ENCODE measurements around the gene PPP1R26.
"Not testable (repeated sequence)": the region's sequence is repeated elsewhere in the genome, so short reads cannot be mapped to it uniquely, and the experiment has no call there.

PPP1R26 gene

DNA sequence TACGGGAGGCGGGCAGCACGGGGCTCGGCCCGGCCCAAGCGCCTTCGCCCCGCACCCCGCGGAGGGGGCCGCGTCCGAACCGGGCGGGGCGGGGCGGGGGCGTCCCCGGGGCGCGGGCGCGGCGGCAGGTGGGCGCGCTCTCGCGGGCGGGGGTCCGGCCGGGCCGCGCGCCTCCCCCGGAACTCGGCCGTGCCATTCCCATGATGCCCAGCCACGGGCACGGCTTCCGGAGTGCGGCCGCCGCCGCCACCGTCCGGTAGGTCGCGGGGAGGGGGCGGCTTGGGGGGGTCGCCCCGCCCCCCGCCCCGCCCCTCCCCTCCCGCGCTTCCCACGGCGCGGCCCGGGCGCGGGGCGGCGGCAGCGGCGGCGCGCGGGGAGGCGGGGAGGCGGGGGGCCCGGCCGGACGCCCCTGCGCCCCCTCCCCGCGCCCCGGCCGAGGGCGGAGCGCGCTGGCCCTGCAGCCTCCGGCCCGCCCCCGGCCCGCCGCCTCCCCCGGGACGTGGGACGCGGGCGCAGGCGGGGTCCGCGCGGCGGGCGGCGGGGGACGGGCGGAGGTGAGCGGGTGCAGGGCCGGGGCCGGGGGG, at the start of gene PPP1R26:
PPP1R26 (plus strand) TSS at position 314 of the 584 bp plus-strand sequence. CDS start 4,729 bp downstream, outside the sequence.
- DNase-seq (ENCODE audit: low spot score), result no peak

GRCh38 chr9:135437259-135437658, 42.3 kb upstream of the PPP1R26 start:
- no peak for DNase-seq (ENCODE audit: low spot score)

DNA sequence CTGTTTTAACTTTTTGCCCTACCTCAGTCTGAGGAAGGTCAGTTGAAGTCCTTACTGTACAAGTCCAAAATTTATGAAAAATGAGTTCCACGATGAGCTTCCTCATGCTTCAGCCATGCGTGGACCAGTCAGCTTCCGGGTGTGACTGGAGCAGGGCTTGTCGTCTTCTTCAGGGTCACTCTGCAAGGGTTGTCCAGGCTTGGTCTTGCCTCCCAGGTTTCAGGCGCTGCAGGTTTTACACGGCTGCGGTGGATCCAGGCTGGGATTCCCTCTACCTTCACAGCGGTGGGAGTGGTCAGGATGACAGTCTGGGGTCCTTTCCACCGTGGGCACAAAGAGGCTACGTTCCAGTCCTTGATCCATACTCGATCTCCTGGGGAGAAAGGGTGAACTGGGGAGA, 41.9 kb upstream of the PPP1R26 start:
- DNase-seq (ENCODE audit: low spot score), result not testable (repeated sequence)

DNA sequence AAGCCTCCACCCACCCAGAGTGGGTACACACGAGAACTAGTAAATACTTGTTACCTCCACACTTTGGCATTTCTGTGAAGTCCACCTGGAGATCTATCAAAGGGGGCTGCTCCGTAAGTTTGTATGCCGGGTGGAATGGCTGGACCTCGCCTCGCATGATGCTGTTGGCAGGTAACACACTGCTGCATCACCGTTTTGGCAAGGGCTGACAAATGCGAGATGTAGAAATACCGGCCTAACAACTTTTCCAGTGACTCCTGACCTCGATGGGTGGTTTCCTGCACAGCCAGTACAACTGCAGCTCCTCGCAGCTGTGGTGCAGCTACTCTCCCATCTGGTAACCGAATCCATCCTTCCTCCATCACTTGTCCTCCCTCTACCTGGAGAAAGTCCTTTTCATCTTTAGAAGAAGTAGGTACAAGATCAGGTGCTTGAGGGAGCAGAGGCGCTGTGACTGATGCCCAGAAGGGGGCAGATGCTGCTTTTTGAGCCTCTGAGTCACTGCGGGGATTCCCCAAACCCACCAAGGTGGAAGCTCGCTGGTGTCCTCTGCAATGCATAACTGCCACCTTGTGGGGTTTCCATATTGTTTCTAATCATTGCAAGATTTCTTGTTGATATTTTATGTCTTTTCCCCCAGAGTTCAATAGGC, 40.9 kb upstream of the PPP1R26 start:
- not testable (repeated sequence) for DNase-seq (ENCODE audit: low spot score)

DNA sequence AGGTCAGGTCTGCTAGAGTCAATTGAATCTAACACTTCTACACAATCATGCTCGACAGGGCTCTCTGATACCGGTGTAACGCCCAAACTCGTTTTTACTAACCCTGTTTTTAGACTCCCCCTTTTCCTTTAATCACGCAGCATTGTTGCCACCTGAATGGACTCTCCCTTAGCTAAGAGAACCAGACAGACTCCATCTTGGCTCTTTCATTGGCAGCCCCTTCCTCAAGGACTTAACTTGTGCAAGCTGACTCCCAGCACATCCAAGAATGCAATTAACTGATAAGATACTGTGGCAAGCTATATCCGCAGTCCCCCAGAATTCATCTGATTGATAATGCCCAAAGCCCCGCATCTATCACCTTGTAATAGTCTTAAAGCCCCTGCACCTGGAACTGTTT, 40.1 kb upstream of the PPP1R26 start:
- not testable (repeated sequence) for DNase-seq (ENCODE audit: low spot score)

DNA sequence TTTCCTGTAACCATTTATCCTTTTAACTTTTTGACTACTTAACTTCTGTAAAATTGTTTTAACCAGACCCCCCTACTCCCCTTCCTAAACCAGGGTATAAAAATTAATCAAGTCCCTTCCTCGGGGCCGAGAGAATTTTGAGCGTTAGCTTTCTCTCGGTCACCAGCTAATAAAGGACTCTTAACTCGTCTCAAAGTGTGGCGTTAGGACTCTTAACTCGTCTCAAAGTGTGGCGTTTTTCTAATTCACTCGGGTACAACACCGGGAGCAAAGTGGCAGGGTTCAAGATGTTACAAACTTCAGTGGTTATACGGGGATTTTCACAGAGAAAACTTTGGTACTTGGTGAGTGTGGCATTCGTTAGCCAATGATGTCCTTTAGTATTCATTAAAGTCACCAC, 39.7 kb upstream of the PPP1R26 start:
- DNase-seq (ENCODE audit: low spot score), result no peak

DNA sequence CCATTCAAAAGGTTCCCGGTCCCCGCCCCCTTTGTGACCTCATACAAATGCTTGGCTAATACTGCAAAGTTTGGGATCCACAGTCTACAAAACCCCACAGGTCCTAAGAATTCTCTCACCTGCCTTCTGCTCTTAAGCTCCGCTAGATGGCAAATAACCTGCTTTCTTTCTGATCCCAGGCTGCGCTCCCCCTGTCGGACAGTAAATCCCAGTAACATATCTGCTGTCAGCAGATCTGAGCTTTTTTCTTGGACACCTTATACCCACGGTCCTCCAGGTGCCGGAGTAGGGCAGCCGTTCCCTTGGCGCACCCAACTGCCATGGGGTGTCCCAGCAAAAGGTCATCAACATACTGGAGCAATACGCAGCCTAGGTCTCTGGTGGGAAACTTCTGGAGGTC, 39.0 kb upstream of the PPP1R26 start:
- no peak for DNase-seq (ENCODE audit: low spot score)

DNA sequence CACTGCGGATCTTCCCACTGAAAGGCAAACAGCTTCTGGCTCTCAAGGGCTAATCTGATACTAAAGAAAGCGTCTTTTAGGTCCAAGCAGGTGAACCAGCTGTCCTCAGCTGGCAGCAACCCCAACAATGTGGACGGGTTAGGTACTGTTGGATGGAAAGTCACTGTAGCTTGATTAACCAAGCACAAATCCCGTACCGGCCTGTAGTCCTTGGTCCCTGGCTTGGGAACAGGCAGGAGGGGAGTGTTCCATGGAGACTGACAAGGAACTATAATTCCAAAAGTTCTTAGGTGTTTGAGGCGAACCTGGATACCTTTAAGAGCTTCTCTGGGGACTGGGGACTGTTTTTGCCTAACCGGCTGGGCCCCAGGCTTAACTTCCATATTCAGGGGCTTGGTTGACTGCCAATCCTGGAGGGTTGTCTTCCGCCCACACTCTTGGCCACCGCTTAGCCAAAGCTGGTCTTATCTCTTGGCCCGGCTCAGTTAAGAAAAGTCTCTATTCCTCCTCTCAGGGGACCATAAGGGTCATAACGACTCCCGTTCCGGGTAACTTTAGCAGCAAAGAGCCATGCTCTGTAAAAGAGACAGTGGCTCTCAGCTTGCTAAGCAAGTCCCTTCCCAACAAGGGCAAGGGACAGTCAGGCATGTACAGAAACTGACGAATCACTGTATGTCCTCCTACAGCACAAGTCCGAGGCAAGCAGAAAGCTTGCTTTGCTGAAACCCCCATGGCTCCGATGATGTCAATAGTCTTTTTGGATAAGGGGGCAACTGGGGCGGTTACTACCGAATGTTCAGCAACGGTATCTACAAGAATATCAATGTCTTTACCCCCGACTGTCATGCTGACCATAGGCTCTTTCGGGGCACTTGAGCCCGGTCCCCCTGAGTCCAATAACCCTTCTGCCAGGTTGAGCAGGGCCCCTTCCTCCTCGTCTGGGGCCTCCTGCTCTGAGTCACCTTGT, 38.2 kb upstream of the PPP1R26 start:
- DNase-seq (ENCODE audit: low spot score), result not testable (repeated sequence)

DNA sequence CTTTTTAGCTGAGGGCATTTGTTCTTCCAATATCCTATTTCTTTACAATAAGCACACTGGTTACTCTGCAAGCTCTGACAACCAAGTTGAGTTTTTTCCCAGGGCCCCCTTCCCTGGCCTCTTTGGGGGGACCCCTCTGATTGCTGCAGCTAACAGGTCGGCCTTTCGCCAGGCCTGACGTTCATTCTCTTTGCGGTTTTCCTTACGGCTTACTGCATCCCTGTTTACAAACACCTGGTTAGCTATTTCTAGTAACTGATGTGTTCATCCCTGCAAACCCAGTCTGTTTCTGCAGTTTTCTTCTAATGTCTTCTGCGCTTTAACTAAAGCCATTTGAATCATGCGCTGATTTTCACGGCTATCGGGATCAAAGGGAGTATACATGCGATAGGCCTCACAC, 37.5 kb upstream of the PPP1R26 start:
- no peak for DNase-seq (ENCODE audit: low spot score)

DNA sequence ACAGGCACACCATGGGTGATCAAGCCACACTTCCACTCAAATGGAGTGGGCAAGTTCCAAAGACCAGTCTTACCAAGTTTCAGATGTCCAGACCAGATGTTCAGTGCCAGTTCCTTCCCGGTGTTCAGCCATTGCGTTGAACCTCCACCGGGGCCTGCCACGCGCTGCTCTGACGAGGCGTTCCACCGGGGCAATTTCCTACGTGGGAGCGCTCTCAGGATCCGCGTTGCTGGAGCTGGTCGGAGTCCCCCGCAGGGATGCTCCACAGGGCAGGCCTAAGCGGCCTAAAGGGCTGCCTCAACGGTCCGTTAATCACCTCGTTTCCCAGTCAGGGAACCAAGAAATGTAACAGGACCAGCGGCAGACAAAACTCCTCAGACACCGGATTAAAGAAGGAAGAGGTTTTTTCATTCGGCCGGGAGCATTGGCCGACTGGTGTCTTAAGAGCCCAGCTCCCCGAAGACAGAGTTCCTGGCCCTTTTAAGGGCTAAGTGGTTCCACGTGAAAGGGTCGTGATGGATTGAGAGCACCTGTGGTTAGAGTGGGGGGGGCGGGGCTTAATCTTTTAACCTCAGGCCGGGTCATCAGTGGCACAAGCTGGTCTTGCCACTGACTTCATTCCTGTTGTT, 35.7 kb upstream of the PPP1R26 start:
- peak; percentile 34 for DNase-seq (ENCODE audit: low spot score)

DNA sequence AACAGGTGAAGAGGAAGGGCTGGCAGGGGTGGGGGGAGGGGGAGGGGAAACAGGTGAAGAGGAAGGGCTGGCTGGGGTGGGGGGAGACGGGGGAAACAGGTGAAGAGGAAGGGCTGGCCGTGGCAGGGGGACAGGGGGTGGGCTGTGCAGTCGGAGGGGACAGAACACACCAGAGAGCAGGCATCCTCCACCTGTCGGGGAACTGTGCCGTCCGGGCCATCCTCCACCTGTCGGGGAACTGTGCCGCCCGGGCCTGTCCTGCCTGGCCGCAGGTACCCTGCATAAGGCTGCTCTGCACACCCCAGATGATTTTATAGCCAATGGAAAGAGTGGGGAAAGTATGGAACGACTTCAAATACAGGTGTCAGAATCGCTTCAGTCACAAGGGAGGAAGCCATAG, 32.5 kb upstream of the PPP1R26 start:
- DNase-seq (ENCODE audit: low spot score), result peak; percentile 12

GRCh38 chr9:135448663-135449100, 30.9 kb upstream of the PPP1R26 start:
- DNase-seq (ENCODE audit: low spot score), result peak; percentile 37

DNA sequence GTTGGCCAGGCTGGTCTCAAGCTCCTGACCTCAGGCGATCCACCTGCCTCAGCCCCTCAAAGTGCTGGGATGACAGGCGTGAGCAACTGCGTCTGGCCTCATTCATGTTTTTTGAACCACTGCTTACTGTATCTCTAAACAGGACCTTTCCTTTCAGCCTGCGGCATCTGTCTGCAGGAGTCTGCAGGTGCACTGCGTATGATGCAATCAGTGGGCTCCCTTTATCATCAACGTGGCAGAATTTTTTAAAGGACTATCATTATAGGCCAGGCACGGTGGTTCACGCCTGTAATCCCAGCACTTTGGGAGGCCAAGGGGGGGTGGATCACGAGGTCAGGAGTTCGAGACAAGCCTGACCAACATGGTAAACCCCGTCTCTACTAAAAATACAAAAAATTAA, 30.1 kb upstream of the PPP1R26 start:
- peak; percentile 38 for DNase-seq (ENCODE audit: low spot score)

GRCh38 chr9:135450956-135451355, 28.6 kb upstream of the PPP1R26 start:
- peak; percentile 6 for DNase-seq (ENCODE audit: low spot score)

DNA sequence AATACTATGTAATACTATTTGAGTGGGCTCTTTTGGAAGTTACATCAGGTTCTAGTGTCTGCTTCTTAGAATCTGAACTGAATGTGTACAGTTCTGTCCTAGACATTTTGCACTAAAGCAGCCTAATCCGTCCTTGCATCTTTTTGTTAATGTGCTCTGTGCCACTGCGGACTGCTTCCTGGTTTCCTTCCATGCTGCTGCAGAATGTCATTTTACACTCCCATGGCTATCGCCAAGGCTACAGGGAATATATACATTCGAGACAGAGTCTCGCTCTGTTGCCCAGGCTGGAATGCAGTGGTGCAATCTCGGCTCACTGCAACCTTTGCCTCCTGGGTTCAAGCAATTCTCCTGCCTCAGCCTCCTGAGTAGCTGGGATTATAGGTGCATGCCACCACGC, 27.7 kb upstream of the PPP1R26 start:
- DNase-seq (ENCODE audit: low spot score), result not testable (repeated sequence)

- DNase-seq (ENCODE audit: low spot score), result no peak
Measured at GRCh38 chr9:135454737-135455136, 24.8 kb upstream of the PPP1R26 start.

DNA sequence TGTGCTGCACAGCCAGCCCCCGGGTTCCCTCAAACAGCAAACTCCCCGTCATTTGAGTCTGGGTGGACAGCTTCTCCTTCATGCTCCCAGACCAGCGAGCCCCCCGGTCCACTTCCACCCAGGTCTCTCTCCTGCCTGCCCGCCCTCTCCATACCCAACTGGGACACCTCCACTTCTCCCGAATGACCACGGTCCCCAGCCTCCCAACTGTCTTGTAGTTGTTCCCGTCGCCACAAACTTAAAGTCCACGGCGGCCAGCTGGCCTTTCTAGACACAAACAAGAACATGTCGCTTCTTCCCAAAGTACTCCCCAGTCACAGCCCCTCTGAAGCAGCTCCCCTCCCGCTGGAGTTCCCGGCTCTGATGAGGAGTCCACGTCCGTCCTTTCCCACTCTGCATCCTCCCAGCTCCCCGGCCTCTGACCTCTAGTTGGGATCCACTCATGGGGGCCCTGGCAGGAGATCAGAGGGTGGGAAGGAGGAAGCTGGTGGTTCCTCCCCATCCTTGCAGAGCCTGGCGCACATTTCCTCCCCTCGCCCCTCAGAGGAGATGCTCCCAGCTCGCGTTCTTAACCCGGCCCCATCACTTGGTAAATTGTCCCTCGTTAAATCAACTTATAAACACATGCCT, 24.1 kb upstream of the PPP1R26 start:
- DNase-seq (ENCODE audit: low spot score), result no peak

GRCh38 chr9:135456436-135457104, 23.0 kb upstream of the PPP1R26 start:
- DNase-seq (ENCODE audit: low spot score), result no peak

DNA sequence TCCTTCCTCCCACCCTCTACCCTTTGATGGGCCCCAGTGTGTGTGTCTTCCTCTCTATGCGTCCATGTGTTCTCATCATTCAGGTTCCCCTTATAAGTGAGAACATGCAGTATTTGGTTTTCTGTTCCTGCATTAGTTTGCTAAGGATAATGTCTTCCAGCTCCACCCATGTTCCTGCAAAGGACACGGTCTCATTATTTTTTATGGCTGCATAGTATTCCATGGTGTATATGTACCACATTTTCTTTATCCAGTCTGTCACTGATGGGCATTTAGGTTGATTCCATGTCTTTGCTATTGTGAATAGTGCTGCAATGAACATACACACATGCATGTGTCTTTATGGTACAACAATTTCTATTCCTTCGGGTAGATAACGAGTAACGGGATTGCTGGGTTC, 21.1 kb upstream of the PPP1R26 start:
- not testable (repeated sequence) for DNase-seq (ENCODE audit: low spot score)

DNA sequence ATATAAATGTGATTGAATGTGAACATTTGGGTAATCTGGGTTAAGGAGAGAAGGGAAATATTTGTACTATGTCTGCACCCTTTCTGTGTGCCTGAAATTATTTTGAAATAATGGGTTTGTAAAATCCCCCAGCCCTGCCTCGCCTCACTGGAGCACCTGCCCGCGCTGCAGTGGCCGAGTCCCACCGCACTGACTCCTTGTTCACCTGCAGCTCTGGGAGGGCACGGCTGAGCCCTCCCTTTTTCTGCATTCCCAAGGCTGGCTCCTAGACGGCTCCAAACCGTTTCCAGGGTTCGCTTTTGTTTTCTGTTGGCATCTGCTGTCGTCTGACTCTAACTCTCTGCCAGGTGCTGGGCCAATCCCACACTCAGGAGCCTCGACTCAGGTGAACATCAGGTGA, 17.6 kb upstream of the PPP1R26 start:
- DNase-seq (ENCODE audit: low spot score), result no peak

DNA sequence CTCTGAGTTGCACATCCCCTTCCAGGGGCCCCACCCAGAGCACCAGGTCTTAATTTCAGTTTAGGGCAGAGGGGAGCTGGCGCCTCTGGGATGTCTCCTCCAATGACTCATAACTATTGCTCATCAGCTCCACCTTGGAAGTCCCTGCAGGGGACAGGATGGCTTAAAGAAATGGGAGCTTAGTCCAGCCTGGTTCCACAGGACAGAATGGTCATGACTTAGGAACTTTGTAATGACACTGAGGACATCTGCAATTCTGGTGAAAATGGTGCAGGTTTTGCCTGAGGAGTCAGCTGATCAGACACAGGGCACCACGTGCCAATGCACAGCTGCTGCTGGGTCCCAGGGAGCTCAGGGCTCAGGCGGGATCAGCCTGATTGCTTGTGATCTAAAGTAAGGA, 16.4 kb upstream of the PPP1R26 start:
- no peak for DNase-seq (ENCODE audit: low spot score)
